CD4-positive, alpha-beta memory T cell (primary cell): ENCODE measurements around the gene KLRD1. TPM values are rescaled to one million over a fixed set of nuclear protein-coding genes. Genes with fewer than 3 reads are reported as not detected.

ENCODE experiments used
- CTCF ChIA-PET: fragments of 350-600 bp; sonication (Branson Sonifier 250); formaldehyde crosslinking; loops from one replicate; lab custom pipeline; 2021; ENCODE audit warnings: inconsistent platforms; ENCODE audit not compliant: partially characterized antibody; lab: Charles Lee
- POLR2A ChIA-PET: fragments of 350-600 bp; sonication (Branson Sonifier 250); formaldehyde crosslinking; loops from one replicate; lab custom pipeline; 2021; ENCODE audit not compliant: partially characterized antibody; lab: Charles Lee
- DNase-seq, 5 donors: peaks; one replicate each; pipeline versions ENCODE4 v3.0.0 to v3.0.0-alpha.2; 2020 to 2022; ENCODE audit warnings: mixed read lengths in 1 of 5
- H3K27ac ChIP-seq: one replicate; pipeline ENCODE4 v1.7.0; 2013; ENCODE audit warnings: low read depth, low read length
- H3K27me3 ChIP-seq: 2 replicates; pipeline ENCODE4 v1.7.0; 2013; ENCODE audit warnings: mild to moderate bottlenecking, low read length, moderate library complexity; ENCODE audit not compliant: insufficient read depth
- H3K36me3 ChIP-seq: 2 replicates; pipeline ENCODE4 v1.7.0; 2013; ENCODE audit warnings: mild to moderate bottlenecking, low read length, moderate library complexity; ENCODE audit not compliant: insufficient read depth
- H3K4me1 ChIP-seq: 2 replicates; pipeline ENCODE4 v1.7.0; 2013; ENCODE audit warnings: mild to moderate bottlenecking, low read length, moderate library complexity; ENCODE audit not compliant: insufficient read depth
- H3K4me3 ChIP-seq, 2 donors: one replicate each; pipeline ENCODE4 v1.7.0; 2013; ENCODE audit warnings: low read length in 2 of 2, mild to moderate bottlenecking in 1 of 2
- H3K9me3 ChIP-seq, 2 donors: one replicate each; pipeline ENCODE4 v1.7.0; 2013; ENCODE audit warnings: low read length in 2 of 2, control low read depth in 1 of 2; ENCODE audit not compliant: control insufficient read depth in 1 of 2
- H3K27ac Mint-ChIP-seq, 7 donors: one replicate each; pipeline ENCODE4 v1.8.0; 2020 to 2021; ENCODE audit warnings: mixed read lengths in 7 of 7, mild to moderate bottlenecking in 6 of 7, inconsistent platforms in 3 of 7, moderate library complexity in 3 of 7
- H3K27me3 Mint-ChIP-seq, 2 donors: one replicate each; pipeline ENCODE4 v1.8.0; 2020 to 2021; ENCODE audit warnings: mixed read lengths in 2 of 2
- H3K36me3 Mint-ChIP-seq, 2 donors: one replicate each; pipeline ENCODE4 v1.8.0; 2020 to 2021; ENCODE audit warnings: mixed read lengths in 2 of 2, inconsistent platforms in 1 of 2, mild to moderate bottlenecking in 1 of 2
- H3K4me1 Mint-ChIP-seq, 4 donors: one replicate each; pipeline ENCODE4 v1.8.0; 2020 to 2021; ENCODE audit warnings: mixed read lengths in 4 of 4, mild to moderate bottlenecking in 1 of 4
- H3K4me3 Mint-ChIP-seq, 8 donors: one replicate each; pipeline ENCODE4 v1.8.0; 2020 to 2021; ENCODE audit warnings: mixed read lengths in 8 of 8, mild to moderate bottlenecking in 7 of 8, moderate library complexity in 6 of 8, inconsistent platforms in 3 of 8
- H3K9me3 Mint-ChIP-seq, 8 donors: one replicate each; pipeline ENCODE4 v1.8.0; 2020 to 2021; ENCODE audit warnings: mixed read lengths in 8 of 8, mild to moderate bottlenecking in 5 of 8, inconsistent platforms in 3 of 8, moderate library complexity in 1 of 8
- intact Hi-C: fragments of 100-400 bp; cut with micrococcal nuclease; formaldehyde crosslinking; loops from one replicate; pipeline ENCODE4 v1.15.1; 2023
- polyA plus RNA-seq, 2 donors: library from polyadenylated mRNA; unstranded; fragments of 300-500 nt; fragmentation: Illumina TruSeq; gene quantifications; one replicate each; pipeline ENCODE4 v1.2.3, GENCODE V29; 2021
- total RNA-seq, 2 experiments: library from RNA; stranded (reverse); gene quantifications; one replicate each; pipeline ENCODE4 v1.2.3, GENCODE V29; 2021

Gene KLRD1
- total and polyA plus RNA-seq, 4 experiments from 2014 or later, result 0.50 to 2.6 (median 0.71) TPM

DNA sequence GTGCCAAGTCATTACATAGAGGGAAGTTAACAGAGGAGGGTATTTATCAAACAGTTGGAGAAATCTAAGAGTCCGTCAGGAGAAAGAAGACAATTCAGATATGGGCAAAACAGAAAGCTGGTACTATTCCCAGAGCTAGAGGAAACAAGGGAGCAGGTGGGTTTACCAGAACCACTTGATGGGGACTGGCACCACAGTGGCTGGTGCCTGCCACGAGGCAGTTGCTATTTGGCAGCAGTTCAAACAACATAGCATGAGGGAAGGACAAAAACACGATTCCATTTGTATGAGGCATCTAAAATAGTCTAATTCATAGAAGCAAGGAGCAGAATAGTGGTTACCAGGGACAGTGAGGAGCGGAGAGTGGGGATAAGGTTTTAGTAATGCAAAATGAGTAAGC is 24.6 kb upstream of the KLRD1 start:
- POLR2A ChIA-PET, result no interaction called here

DNA sequence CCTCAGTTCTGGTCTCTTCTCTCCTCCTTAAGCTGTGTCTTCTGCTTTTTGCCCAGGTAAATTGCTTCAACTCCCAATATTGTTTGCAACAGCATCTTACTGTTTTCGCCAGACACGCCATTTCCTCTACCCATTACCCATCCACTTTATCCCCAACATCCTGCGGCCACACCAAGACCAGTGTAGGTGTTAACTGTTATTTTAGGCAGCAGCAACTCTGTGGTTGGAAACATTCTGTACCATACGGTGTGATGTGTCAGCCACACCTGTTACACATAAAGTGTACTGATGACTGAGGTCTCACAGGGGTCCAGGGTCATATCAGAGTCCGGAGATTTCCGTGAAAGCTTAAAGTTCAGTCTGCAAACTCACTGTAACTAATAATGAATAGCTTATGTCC is 21.8 kb upstream of the KLRD1 start:
- CTCF ChIA-PET, result no interaction called here
- peaks cover 0 to 6% (median 2%) of the 10 kb centered on the region in 4 donors for H3K4me1 Mint-ChIP-seq
- no peaks in the 10 kb centered on the region for H3K36me3 ChIP-seq
- POLR2A ChIA-PET, result no interaction called here
- no peaks in the 10 kb centered on the region for H3K9me3 Mint-ChIP-seq
- H3K36me3 Mint-ChIP-seq, result no peaks in the 10 kb centered on the region
- H3K27ac Mint-ChIP-seq, result peak overlapping the region in 1 of 7 donors; percentile 20
- no peak overlapping the region for H3K27ac ChIP-seq
- no peaks in the 10 kb centered on the region for H3K4me1 ChIP-seq
- no peaks in the 10 kb centered on the region for H3K9me3 ChIP-seq
- H3K27me3 ChIP-seq, result no peaks in the 10 kb centered on the region
- intact Hi-C loops, result no loop called here
- no peak overlapping the region for H3K4me3 Mint-ChIP-seq
- no peak for DNase-seq
- peaks cover 15 to 18% of the 10 kb centered on the region in 2 donors for H3K27me3 Mint-ChIP-seq
- no peak overlapping the region for H3K4me3 ChIP-seq

More for the DNA sequence above, 24.6 kb upstream of the KLRD1 start:
- Histone ChIP-seq H3K36me3 (no peaks in the 10 kb centered on the region), H3K4me3 (no peak overlapping the region), H3K9me3 (no peaks in the 10 kb centered on the region), H3K4me1 (no peaks in the 10 kb centered on the region), H3K27ac (no peak overlapping the region), H3K27me3 (peaks cover 3% of the 10 kb centered on the region)
- H3K4me1 Mint-ChIP-seq, result peaks cover 0 to 6% (median 2%) of the 10 kb centered on the region in 4 donors
- no peak for DNase-seq
- no peak overlapping the region for H3K27ac Mint-ChIP-seq
- intact Hi-C loops, result no loop called here
- peaks cover 21 to 27% of the 10 kb centered on the region in 2 donors for H3K27me3 Mint-ChIP-seq
- H3K36me3 Mint-ChIP-seq, result no peaks in the 10 kb centered on the region
- no peak overlapping the region for H3K4me3 Mint-ChIP-seq
- H3K9me3 Mint-ChIP-seq, result peaks cover 0 to 3% (median 0%) of the 10 kb centered on the region in 8 donors
- CTCF ChIA-PET, result no interaction called here

GRCh38 chr12:10289005-10289754 is 18.5 kb upstream of the KLRD1 start:
- POLR2A ChIA-PET, result no interaction called here
- H3K27me3 Mint-ChIP-seq, result peaks cover 2 to 9% of the 10 kb centered on the region in 2 donors
- intact Hi-C loops, result no loop called here
- CTCF ChIA-PET, result no interaction called here
- Histone ChIP-seq H3K36me3 (no peaks in the 10 kb centered on the region), H3K27ac (no peak overlapping the region), H3K4me3 (no peak overlapping the region), H3K4me1 (peaks cover 11% of the 10 kb centered on the region), H3K9me3 (no peaks in the 10 kb centered on the region), H3K27me3 (no peaks in the 10 kb centered on the region)
- no peak for DNase-seq
- H3K36me3 Mint-ChIP-seq, result no peaks in the 10 kb centered on the region
- peak overlapping the region in 1 of 7 donors; percentile 49 for H3K27ac Mint-ChIP-seq
- no peaks in the 10 kb centered on the region for H3K9me3 Mint-ChIP-seq
- H3K4me1 Mint-ChIP-seq, result peaks cover 8 to 16% (median 11%) of the 10 kb centered on the region in 4 donors
- H3K4me3 Mint-ChIP-seq, result no peak overlapping the region

DNA sequence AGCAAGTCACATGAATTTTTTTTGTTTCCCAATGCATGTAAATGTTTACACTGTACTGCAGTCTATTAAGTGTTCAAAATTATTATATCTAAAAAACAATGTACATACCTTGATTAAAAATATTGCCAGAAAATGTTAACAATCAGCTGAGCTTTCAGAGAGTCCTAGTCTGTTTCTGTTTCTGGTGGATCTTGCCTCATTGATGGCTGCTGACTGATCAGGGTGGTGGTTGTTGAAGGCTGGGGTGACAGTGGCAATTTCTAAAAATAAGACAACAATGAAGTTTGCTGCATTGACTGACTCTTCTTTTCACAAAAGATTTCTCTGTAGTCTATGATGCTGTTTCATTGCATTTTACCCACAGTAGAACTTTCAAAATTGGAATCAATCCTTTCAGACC is 16.6 kb upstream of the KLRD1 start:
- Histone ChIP-seq H3K36me3 (no peaks in the 10 kb centered on the region), H3K27ac (no peak overlapping the region), H3K4me3 (no peak overlapping the region), H3K4me1 (peaks cover 11% of the 10 kb centered on the region), H3K9me3 (no peaks in the 10 kb centered on the region), H3K27me3 (no peaks in the 10 kb centered on the region)
- ChIA-PET CTCF (no interaction called here), POLR2A (no interaction called here)
- Mint-ChIP-seq H3K27me3 (peaks cover 2 to 4% of the 10 kb centered on the region in 2 donors), H3K4me1 (peaks cover 8 to 12% (median 9%) of the 10 kb centered on the region in 4 donors), H3K36me3 (no peaks in the 10 kb centered on the region), H3K9me3 (no peaks in the 10 kb centered on the region), H3K4me3 (no peak overlapping the region), H3K27ac (no peak overlapping the region)
- no peak for DNase-seq
- intact Hi-C loops, result no loop called here

DNA sequence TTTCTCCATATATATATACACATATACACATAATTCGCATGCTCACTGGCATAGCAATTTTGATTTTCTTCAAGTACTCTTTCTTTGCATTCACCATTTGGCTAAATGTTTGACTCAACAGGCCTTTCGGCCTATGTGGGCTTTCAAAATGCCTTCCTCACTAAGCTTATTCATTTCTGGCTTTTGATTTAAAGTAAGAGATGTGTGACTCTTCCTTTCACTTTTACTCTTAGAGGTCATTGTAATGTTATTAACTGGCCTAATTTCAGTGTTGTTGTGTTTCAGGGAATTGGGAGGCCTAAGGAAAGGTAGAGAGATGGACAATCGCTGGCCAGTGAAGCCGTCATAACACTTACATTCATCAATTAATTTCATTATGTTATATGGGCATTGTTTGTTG is 14.5 kb upstream of the KLRD1 start:
- Mint-ChIP-seq H3K36me3 (no peaks in the 10 kb centered on the region), H3K9me3 (no peaks in the 10 kb centered on the region), H3K27me3 (peaks cover 0 to 2% of the 10 kb centered on the region in 2 donors), H3K4me3 (no peak overlapping the region), H3K4me1 (peaks cover 8 to 11% (median 9%) of the 10 kb centered on the region in 4 donors), H3K27ac (peak overlapping the region in 1 of 7 donors; percentile 71)
- Histone ChIP-seq H3K4me3 (no peak overlapping the region), H3K27me3 (no peaks in the 10 kb centered on the region), H3K4me1 (peaks cover 11% of the 10 kb centered on the region), H3K27ac (no peak overlapping the region), H3K36me3 (no peaks in the 10 kb centered on the region), H3K9me3 (no peaks in the 10 kb centered on the region)
- ChIA-PET POLR2A (no interaction called here), CTCF (no interaction called here)
- intact Hi-C loops, result no loop called here
- no peak for DNase-seq

GRCh38 chr12:10293570-10294227 is 14.0 kb upstream of the KLRD1 start:
- ChIA-PET CTCF (no interaction called here), POLR2A (no interaction called here)
- Histone ChIP-seq H3K27ac (no peak overlapping the region), H3K27me3 (no peaks in the 10 kb centered on the region), H3K4me1 (peaks cover 11% of the 10 kb centered on the region), H3K9me3 (no peaks in the 10 kb centered on the region), H3K4me3 (no peak overlapping the region), H3K36me3 (no peaks in the 10 kb centered on the region)
- Mint-ChIP-seq H3K4me1 (peaks cover 8 to 11% (median 9%) of the 10 kb centered on the region in 4 donors), H3K9me3 (no peaks in the 10 kb centered on the region), H3K36me3 (no peaks in the 10 kb centered on the region), H3K4me3 (peak overlapping the region in 3 of 8 donors; percentile 4 to 56 (median 50)), H3K27ac (peak overlapping the region in 1 of 7 donors; percentile 71), H3K27me3 (peaks cover 0 to 2% of the 10 kb centered on the region in 2 donors)
- intact Hi-C loops, result no loop called here
- peak; percentile 31 to 44 (median 42) for DNase-seq

DNA sequence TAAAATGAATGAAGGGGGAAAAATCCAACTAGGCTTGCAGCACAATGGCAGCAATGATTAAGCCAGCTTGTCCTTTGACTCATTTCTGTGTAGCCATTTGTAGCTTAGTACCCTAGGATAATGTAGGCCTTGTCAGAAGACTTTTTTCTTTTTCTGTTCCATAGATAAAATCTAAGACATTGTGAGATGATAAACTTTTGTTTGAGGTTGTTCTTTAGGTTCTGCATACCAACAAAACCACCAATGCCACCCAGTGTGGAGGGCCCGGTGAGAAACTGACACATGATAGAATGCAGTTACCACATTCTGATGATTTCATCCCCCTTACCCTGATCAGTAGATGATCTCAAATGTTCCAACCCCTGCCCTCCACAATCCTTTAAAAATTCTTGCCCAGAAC is 6.6 kb upstream of the KLRD1 start:
- ChIA-PET POLR2A (no interaction called here), CTCF (no interaction called here)
- no peaks in the 10 kb centered on the region for H3K27me3 ChIP-seq
- no peak for DNase-seq
- no peaks in the 10 kb centered on the region for H3K4me1 ChIP-seq
- H3K4me1 Mint-ChIP-seq, result peaks cover 0 to 8% (median 0%) of the 10 kb centered on the region in 4 donors
- no peaks in the 10 kb centered on the region for H3K36me3 ChIP-seq
- no peaks in the 10 kb centered on the region for H3K9me3 ChIP-seq
- no peak overlapping the region for H3K4me3 ChIP-seq
- peaks cover 0 to 6% (median 0%) of the 10 kb centered on the region in 8 donors for H3K9me3 Mint-ChIP-seq
- H3K27me3 Mint-ChIP-seq, result peaks cover 6 to 15% of the 10 kb centered on the region in 2 donors
- H3K27ac Mint-ChIP-seq, result no peak overlapping the region
- H3K36me3 Mint-ChIP-seq, result no peaks in the 10 kb centered on the region
- no peak overlapping the region for H3K27ac ChIP-seq
- intact Hi-C loops, result no loop called here
- H3K4me3 Mint-ChIP-seq, result no peak overlapping the region
